Upper lobe of right lung (tissue), 1 donor: Measurements from ENCODE around the gene LRRC19. TPM values are rescaled to one million over a fixed set of nuclear protein-coding genes. Genes with fewer than 3 reads are reported as not detected.

Experiments
- ATAC-seq: fragments of 200-7000 bp; cut with Tn5 transposase; one replicate; pipeline ENCODE4 v1.9.1; 2020; ENCODE audit warnings: mild to moderate bottlenecking, moderate library complexity
- DNase-seq: peaks from one replicate; pipeline ENCODE4 v3.0.0-alpha.2; 2020
- H3K27ac ChIP-seq: fragments of 200-600 bp; one replicate; pipeline ENCODE4 v1.8.0; 2022
- H3K27me3 ChIP-seq: fragments of 200-600 bp; one replicate; pipeline ENCODE4 v1.8.0; 2022; ENCODE audit warnings: mild to moderate bottlenecking
- H3K36me3 ChIP-seq: fragments of 200-600 bp; one replicate; pipeline ENCODE4 v1.8.0; 2022
- H3K4me1 ChIP-seq: fragments of 200-600 bp; one replicate; pipeline ENCODE4 v1.8.0; 2022
- H3K4me3 ChIP-seq: fragments of 200-600 bp; one replicate; pipeline ENCODE4 v1.8.0; 2022; ENCODE audit warnings: mild to moderate bottlenecking
- H3K9me3 ChIP-seq: fragments of 200-600 bp; one replicate; pipeline ENCODE4 v1.8.0; 2022
- CTCF ChIP-seq: fragments of 200-600 bp; IDR thresholded peaks from one replicate; pipeline ENCODE4 v1.8.0; 2022; ENCODE audit warnings: antibody characterized with exemption
- intact Hi-C: fragments of 100-400 bp; cut with DNase I; formaldehyde crosslinking; loops from one replicate; pipeline ENCODE4 v1.11.0; 2022
- total RNA-seq: library from RNA; stranded (reverse); fragmentation: NEBNext Ultra II Directional; extraction: Animal tissue kit (Norgen Biotek cat#: 25700); gene quantifications from one replicate; pipeline ENCODE4 v1.2.1, GENCODE V29; 2021
- donor health status: DM: no; HTN: yes; CAD: no; lungs with severe emphysema.

The LRRC19 gene
- total RNA-seq, 1 donor from 2014 or later = 0.64 TPM

GRCh38 chr9:27043176-27043575 lies 37.7 kb upstream of the LRRC19 start:
- H3K4me3 ChIP-seq = no peak overlapping the region
- intact Hi-C loops = no loop called here

GRCh38 chr9:27042476-27042875 lies 37.0 kb upstream of the LRRC19 start:
- Histone ChIP-seq H3K4me1 (no peaks in the 10 kb centered on the region), H3K27ac (no peak overlapping the region), H3K36me3 (no peaks in the 10 kb centered on the region), H3K27me3 (no peaks in the 10 kb centered on the region), H3K4me3 (no peak overlapping the region), H3K9me3 (no peaks in the 10 kb centered on the region)
- TF ChIP-seq CTCF = no peak
- DNase-seq = no peak
- ATAC-seq = no peak
- intact Hi-C loops = no loop called here

More at GRCh38 chr9:27043176-27043575, 37.7 kb upstream of the LRRC19 start:
- Histone ChIP-seq H3K36me3 (no peaks in the 10 kb centered on the region), H3K4me1 (no peaks in the 10 kb centered on the region), H3K27me3 (no peaks in the 10 kb centered on the region), H3K27ac (no peak overlapping the region), H3K9me3 (no peaks in the 10 kb centered on the region)
- TF ChIP-seq CTCF = no peak
- DNase-seq (no peak), ATAC-seq (no peak)

GRCh38 chr9:27041746-27042145 lies 36.3 kb upstream of the LRRC19 start:
- H3K4me1 ChIP-seq = no peaks in the 10 kb centered on the region
- H3K27ac ChIP-seq = no peak overlapping the region
- intact Hi-C loops = no loop called here
- no peak overlapping the region for H3K4me3 ChIP-seq
- no peaks in the 10 kb centered on the region for H3K27me3 ChIP-seq
- no peak for TF ChIP-seq CTCF
- no peak for ATAC-seq
- no peaks in the 10 kb centered on the region for H3K36me3 ChIP-seq
- no peaks in the 10 kb centered on the region for H3K9me3 ChIP-seq
- no peak for DNase-seq

GRCh38 chr9:27037499-27037898 lies 32.0 kb upstream of the LRRC19 start:
- intact Hi-C loops = no loop called here
- Histone ChIP-seq H3K9me3 (no peaks in the 10 kb centered on the region), H3K27me3 (no peaks in the 10 kb centered on the region), H3K27ac (no peak overlapping the region), H3K4me3 (no peak overlapping the region), H3K36me3 (no peaks in the 10 kb centered on the region), H3K4me1 (no peaks in the 10 kb centered on the region)
- DNase-seq (no peak), ATAC-seq (no peak)
- TF ChIP-seq CTCF = no peak

- DNase-seq = no peak
- ATAC-seq = peak; percentile 82
Observed at GRCh38 chr9:27033815-27034403, 28.4 kb upstream of the LRRC19 start.

More at GRCh38 chr9:27033815-27034403, 28.4 kb upstream of the LRRC19 start:
- no peak overlapping the region for H3K27ac ChIP-seq
- peak; percentile 85 for TF ChIP-seq CTCF
- no peaks in the 10 kb centered on the region for H3K36me3 ChIP-seq
- intact Hi-C loops = no loop called here
- no peaks in the 10 kb centered on the region for H3K9me3 ChIP-seq
- H3K4me1 ChIP-seq = no peaks in the 10 kb centered on the region
- no peak overlapping the region for H3K4me3 ChIP-seq
- no peaks in the 10 kb centered on the region for H3K27me3 ChIP-seq
